ENCODE results near the gene KLHL29. TPM values are rescaled to one million over a fixed set of nuclear protein-coding genes. Genes with fewer than 3 reads are reported as not detected.

KLHL29 gene
- total and polyA plus RNA-seq, 10 donors = 1.5 to 30.5 (median 9.4) TPM

DNA sequence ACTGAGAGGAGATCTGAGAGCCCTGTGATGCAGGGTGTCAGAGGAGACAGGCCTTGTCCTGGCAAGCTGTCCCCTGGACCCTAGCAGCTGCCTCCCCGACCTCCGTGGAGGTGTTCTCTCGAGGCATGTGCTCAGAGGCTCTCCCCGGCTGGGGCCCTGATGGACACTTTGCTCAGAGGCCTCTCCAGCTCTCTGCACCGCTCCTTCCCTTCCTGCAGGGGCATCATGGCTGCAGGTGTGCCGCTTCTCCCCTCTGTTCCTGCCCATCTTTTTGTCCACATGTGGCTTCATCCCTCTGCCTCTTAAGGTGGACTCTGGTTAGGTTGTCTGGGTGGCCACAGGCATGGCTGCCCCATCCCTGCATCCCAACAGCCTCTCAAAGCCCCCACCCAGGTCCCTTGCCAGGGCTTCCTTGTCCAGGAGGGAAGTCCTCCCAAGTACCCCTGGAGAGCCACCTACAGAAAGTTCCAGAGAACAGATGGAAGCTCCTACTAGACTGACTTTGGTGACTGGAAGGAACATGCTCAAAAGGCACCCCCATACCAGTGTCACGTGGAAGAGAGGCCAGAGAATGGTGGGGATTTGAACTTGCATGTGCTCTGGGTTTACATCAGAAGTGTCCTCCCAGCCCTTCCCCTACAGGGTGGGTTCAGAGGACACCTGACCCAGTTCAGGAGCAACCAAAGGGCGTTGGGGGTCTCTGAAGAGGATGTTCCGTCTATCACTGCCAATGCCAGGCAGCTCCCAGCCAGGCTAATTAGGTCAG lies 120.4 kb downstream of the KLHL29 start:
- DNase-seq = no peak
- intact Hi-C loops (cut with DNase I; ENCODE audit: low total_unique reads) = no loop called here
- H3K4me1 ChIP-seq = peaks cover 0 to 38% (median 15%) of the 10 kb centered on the region in 6 donors
- no peak overlapping the region for H3K4me3 ChIP-seq
- WGBS, 5 donors = 78 to 94% (median 90%) methylated on average over 9 of the region's 9 CpGs
- no peaks in the 10 kb centered on the region for H3K9me3 ChIP-seq
- H3K27me3 ChIP-seq (replicated peaks in 1 of 7) = peaks cover 0 to 17% (median 0%) of the 10 kb centered on the region in 7 donors
- TF ChIP-seq POLR2A (IDR thresholded peaks at IDR 0.05) (no peak), CTCF (IDR thresholded peaks at IDR 0.05 in 8 of 11, conservative IDR thresholded peaks at IDR 0.05 in 3 of 11) (no peak), POLR2AphosphoS5 (IDR thresholded peaks at IDR 0.05) (no peak)
- H3K36me3 ChIP-seq = no peaks in the 10 kb centered on the region
- no peak overlapping the region for H3K27ac ChIP-seq

GRCh38 chr2:23505984-23506380 lies 121.0 kb downstream of the KLHL29 start:
- H3K4me3 ChIP-seq = no peak overlapping the region
- no peaks in the 10 kb centered on the region for H3K9me3 ChIP-seq
- TF ChIP-seq CTCF (IDR thresholded peaks at IDR 0.05 in 8 of 11, conservative IDR thresholded peaks at IDR 0.05 in 3 of 11) (no peak), POLR2AphosphoS5 (IDR thresholded peaks at IDR 0.05) (no peak), POLR2A (IDR thresholded peaks at IDR 0.05) (no peak)
- 65 to 83% (median 68%) methylated on average over 10 of the region's 10 CpGs for WGBS, 5 donors
- no peak for DNase-seq
- peaks cover 0 to 18% (median 0%) of the 10 kb centered on the region in 7 donors for H3K27me3 ChIP-seq (replicated peaks in 1 of 7)
- no peak overlapping the region for H3K27ac ChIP-seq
- intact Hi-C loops (cut with DNase I; ENCODE audit: low total_unique reads) = no loop called here
- H3K36me3 ChIP-seq = no peaks in the 10 kb centered on the region
- H3K4me1 ChIP-seq = peaks cover 0 to 38% (median 15%) of the 10 kb centered on the region in 6 donors

DNA sequence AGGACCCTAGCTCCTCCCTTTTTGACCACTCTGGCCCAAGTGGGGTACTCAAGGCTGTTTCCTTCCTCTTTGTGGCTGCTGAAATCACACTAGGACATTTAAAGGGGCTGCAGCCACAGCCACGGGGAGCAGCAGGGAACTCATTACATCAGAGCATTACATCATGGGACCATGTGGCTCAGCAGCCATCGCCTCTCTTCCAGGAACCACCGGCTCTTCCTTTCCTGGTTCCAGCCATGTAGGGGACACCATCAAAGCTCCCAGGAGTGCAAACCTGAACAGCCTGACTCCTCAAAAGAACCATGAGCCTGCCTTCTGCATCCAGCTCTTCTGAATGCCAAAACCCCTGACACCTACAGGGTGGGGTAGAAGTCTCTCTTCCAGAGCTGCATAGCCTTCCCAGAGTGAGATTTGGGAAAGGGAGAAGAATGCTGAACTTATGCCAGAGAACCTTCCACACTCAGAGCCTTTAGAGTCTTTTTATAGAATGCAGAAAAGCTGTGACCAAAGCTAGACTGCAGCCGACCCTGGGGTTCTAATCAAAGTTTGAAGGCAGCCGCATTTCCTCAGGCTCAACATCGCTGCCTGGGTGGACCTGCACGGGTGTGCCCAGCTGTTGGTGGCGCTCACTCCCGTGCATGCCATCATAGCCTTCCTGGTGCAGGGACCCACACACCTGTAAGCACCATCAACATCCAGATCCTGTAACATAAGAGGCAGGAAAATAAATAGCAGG lies 121.7 kb downstream of the KLHL29 start:
- H3K4me3 ChIP-seq = no peak overlapping the region
- 38 to 52% (median 48%) methylated on average over 9 of the region's 9 CpGs for WGBS, 5 donors
- no peak for DNase-seq
- intact Hi-C loops (cut with DNase I; ENCODE audit: low total_unique reads) = no loop called here
- TF ChIP-seq POLR2AphosphoS5 (IDR thresholded peaks at IDR 0.05) (no peak), POLR2A (IDR thresholded peaks at IDR 0.05) (no peak), CTCF (IDR thresholded peaks at IDR 0.05 in 8 of 11, conservative IDR thresholded peaks at IDR 0.05 in 3 of 11) (no peak)
- peaks cover 0 to 18% (median 0%) of the 10 kb centered on the region in 7 donors for H3K27me3 ChIP-seq (replicated peaks in 1 of 7)
- no peaks in the 10 kb centered on the region for H3K9me3 ChIP-seq
- peaks cover 0 to 38% (median 15%) of the 10 kb centered on the region in 6 donors for H3K4me1 ChIP-seq
- H3K36me3 ChIP-seq = no peaks in the 10 kb centered on the region
- H3K27ac ChIP-seq = no peak overlapping the region
